Esophagus squamous epithelium (tissue), 5 donors: ENCODE data around the gene SERTAD4. TPM values are rescaled to one million over a fixed set of nuclear protein-coding genes. Genes with fewer than 3 reads are reported as not detected.
"Not testable (repeated sequence)": the region's sequence is repeated elsewhere in the genome, so short reads cannot be mapped to it uniquely, and the experiment has no call there.

Experiments
- DNase-seq: peaks from one replicate; lab custom pipeline; 2025; lab: John Stamatoyannopoulos, UW
- H3K27ac ChIP-seq, 4 donors: fragments of 200-600 bp; sonication (generic); one replicate each; pipeline ENCODE4 v1.5.1; 2016 to 2019; ENCODE audit warnings: mild to moderate bottlenecking in 1 of 4
- H3K27me3 ChIP-seq, 4 donors: fragments of 200-600 bp; sonication (generic); 1 replicate in 3 of 4; 2 replicates in 1 of 4; pipeline versions ENCODE4 v1.5.1 to v1.6.0; 2017 to 2021; ENCODE audit warnings: antibody characterized with exemption in 1 of 4
- H3K36me3 ChIP-seq, 3 donors: fragments of 200-600 bp; sonication (generic); one replicate each; pipeline ENCODE4 v1.5.1; 2016 to 2019
- H3K4me1 ChIP-seq, 3 donors: fragments of 200-600 bp; sonication (generic); one replicate each; pipeline ENCODE4 v1.5.1; 2017 to 2019
- H3K4me3 ChIP-seq, 4 donors: fragments of 200-600 bp; sonication (generic); 1 replicate in 3 of 4; 2 replicates in 1 of 4; pipeline ENCODE4 v1.5.1; 2016 to 2019; ENCODE audit warnings: mild to moderate bottlenecking in 2 of 4, moderate library complexity in 1 of 4
- H3K9me3 ChIP-seq, 3 donors: fragments of 200-600 bp; sonication (generic); one replicate each; pipeline ENCODE4 v1.5.1; 2016 to 2019
- CTCF ChIP-seq, 6 experiments: fragments of 450-650 bp in 4 of 6; fragments of 200-600 bp in 2 of 6; sonication (generic) in 2 of 6; IDR thresholded peaks; one replicate each; pipeline ENCODE4 v1.5.1; 2016 to 2019; ENCODE audit warnings: antibody characterized with exemption in 6 of 6, mild to moderate bottlenecking in 4 of 6, moderate library complexity in 4 of 6
- POLR2A ChIP-seq, 4 donors: fragments of 450-650 bp; IDR thresholded peaks; one replicate each; pipeline ENCODE4 v1.6.1; 2017; ENCODE audit warnings: antibody characterized with exemption in 4 of 4, mild to moderate bottlenecking in 4 of 4, moderate library complexity in 3 of 4
- WGBS, 2 donors: methylation state at CpG; one replicate each; pipeline ENCODE4 v1.1.5; 2018; 5-methylcytosine and 5-hydroxymethylcytosine counted together
- intact Hi-C: fragments of 100-400 bp; cut with DNase I; formaldehyde crosslinking; loops from one replicate; pipeline ENCODE4 v1.15.0; 2022
- total RNA-seq, 4 donors: library from RNA; depleted of rRNA; stranded (reverse); fragments of >200 nt; gene quantifications; one replicate each; pipeline ENCODE4 v1.1.0, GENCODE V29; 2016
- donor health status: DM: yes; HTN: yes; CAD: no.

The SERTAD4 gene
- total RNA-seq, 4 donors from 2014 or later, result 6.9 to 16.8 (median 11.5) TPM

DNA sequence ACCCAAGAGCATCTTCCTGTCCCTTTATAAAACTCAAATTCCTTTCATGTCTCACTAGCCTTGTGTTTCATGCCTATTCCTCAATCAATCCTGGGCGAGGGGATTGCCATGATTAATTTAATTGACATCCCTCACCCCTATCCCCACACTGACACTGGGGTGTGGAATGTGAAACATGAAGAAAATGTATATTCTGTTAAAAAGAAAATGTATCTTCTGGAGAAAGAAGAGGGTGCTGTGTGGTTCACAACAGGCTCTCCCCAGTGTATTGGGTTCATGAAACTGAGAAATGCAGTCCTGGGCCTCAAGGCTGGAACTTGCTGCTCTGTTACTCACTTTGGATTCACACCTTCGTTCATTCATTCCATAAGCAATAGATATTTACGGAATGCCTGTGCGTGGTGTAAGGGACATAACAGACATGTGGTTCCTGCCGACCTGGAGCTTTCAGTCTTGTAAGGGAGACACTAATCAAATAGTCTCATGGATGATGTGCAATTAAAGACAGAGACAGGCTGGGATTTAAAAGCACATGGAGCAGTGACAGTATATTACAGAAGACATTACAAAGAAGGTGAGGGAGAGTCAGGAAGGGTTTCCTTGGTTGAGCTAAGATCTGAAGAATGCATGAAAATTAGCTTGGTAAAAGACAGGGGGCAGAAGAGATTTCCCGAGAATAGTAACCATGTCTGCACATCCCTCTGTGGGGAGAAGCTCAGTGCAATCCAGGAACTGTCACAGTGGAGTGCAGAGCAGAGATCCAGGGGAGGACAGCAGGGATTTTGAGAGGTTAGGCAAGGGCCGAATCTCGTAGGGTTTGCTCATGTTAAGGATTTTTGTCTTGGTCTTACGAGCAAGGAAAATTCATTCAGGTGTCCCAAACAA lies 32.1 kb downstream of the SERTAD4 start:
- DNase-seq, result no peak
- Histone ChIP-seq H3K27me3 (peaks cover 0 to 12% (median 0%) of the 10 kb centered on the region in 4 donors), H3K27ac (no peak overlapping the region), H3K4me3 (no peak overlapping the region), H3K9me3 (no peaks in the 10 kb centered on the region), H3K4me1 (peaks cover 0 to 31% (median 21%) of the 10 kb centered on the region in 3 donors), H3K36me3 (no peaks in the 10 kb centered on the region)
- 73 to 83% methylated on average over 9 of the region's 9 CpGs for WGBS, 2 donors
- intact Hi-C loops, result no loop called here
- TF ChIP-seq CTCF (IDR thresholded peaks at IDR 0.05), result no peak
- no peak for TF ChIP-seq POLR2A (IDR thresholded peaks at IDR 0.05)

DNA sequence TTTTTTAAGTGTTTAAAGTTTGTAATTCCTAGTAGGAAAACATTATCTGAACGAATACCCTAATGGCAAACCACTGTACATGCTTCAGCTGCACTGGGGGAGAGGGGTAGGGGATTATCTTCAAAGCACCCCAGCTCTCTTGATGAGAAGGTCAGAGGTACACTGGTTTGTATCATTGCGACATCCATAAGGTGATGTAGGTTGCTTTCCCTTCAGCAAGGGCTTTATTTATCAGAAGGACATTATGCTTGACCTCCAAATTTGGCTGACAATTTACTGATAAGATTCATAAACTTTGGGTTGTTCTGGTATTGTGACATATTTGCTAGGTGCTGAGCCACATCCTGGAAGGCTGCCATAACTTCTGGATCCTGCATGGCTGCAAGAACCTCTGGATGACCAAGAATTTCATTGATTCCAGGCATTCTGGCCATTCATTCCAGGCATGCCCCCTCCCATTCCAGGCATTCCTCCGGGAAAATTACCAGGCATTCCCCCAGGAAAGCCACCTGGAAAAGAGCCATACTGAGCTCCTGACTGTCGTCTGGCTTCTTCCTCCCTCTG lies 32.9 kb downstream of the SERTAD4 start:
- H3K9me3 ChIP-seq, intact Hi-C loops, H3K36me3 ChIP-seq, DNase-seq, H3K4me3 ChIP-seq, H3K27ac ChIP-seq: not testable (repeated sequence)
- H3K27me3 ChIP-seq, result peaks cover 0 to 19% (median 0%) of the 10 kb centered on the region in 4 donors
- peaks cover 0 to 24% (median 15%) of the 10 kb centered on the region in 3 donors for H3K4me1 ChIP-seq
- WGBS, 2 donors, result 38 to 49% methylated on average over 4 of the region's 4 CpGs

DNA sequence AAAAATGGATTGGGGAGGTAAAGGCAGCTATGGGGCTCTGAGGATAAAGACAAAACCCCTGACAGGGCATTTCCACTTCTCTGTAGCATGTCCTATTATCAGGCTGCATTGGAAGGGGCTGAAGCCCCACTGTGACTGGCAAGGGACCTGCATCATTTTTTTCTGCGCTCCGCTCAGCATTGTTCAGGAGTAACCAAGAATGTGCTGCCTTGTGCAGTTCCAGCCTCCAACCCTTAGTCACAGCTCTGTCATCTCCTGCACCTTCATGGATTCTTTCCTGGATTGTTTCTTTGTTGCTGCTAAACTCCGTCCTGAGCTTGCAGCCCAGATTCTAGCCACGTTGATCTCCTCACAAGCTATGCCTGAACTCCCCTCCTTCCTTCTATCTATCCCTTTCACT lies 37.4 kb downstream of the SERTAD4 start:
- Histone ChIP-seq H3K27me3 (peaks cover 0 to 27% (median 0%) of the 10 kb centered on the region in 4 donors), H3K4me1 (no peaks in the 10 kb centered on the region), H3K9me3 (no peaks in the 10 kb centered on the region), H3K36me3 (no peaks in the 10 kb centered on the region), H3K27ac (no peak overlapping the region), H3K4me3 (no peak overlapping the region)
- 89 to 94% methylated on average over 4 of the region's 4 CpGs for WGBS, 2 donors
- no peak for TF ChIP-seq CTCF (IDR thresholded peaks at IDR 0.05)
- no peak for TF ChIP-seq POLR2A (IDR thresholded peaks at IDR 0.05)
- no peak for DNase-seq
- intact Hi-C loops, result no loop called here

GRCh38 chr1:210272666-210273065 lies 40.1 kb downstream of the SERTAD4 start:
- DNase-seq, result no peak
- Histone ChIP-seq H3K9me3 (no peaks in the 10 kb centered on the region), H3K4me1 (no peaks in the 10 kb centered on the region), H3K36me3 (no peaks in the 10 kb centered on the region), H3K27me3 (peaks cover 0 to 21% (median 0%) of the 10 kb centered on the region in 4 donors), H3K27ac (no peak overlapping the region), H3K4me3 (no peak overlapping the region)
- 33 to 50% methylated on average over 3 to 6 of the region's 6 CpGs for WGBS, 2 donors
- TF ChIP-seq POLR2A (IDR thresholded peaks at IDR 0.05) (no peak), CTCF (IDR thresholded peaks at IDR 0.05) (no peak)
- intact Hi-C loops, result no loop called here

GRCh38 chr1:210280221-210280620 lies 47.6 kb downstream of the SERTAD4 start:
- intact Hi-C loops, result no loop called here
- TF ChIP-seq POLR2A (IDR thresholded peaks at IDR 0.05) (no peak), CTCF (IDR thresholded peaks at IDR 0.05) (no peak)
- WGBS, 2 donors, result 78 to 85% methylated on average over 5 of the region's 5 CpGs

More at GRCh38 chr1:210280221-210280620, 47.6 kb downstream of the SERTAD4 start:
- no peak for DNase-seq
- no peak overlapping the region for H3K4me3 ChIP-seq
- no peaks in the 10 kb centered on the region for H3K4me1 ChIP-seq
- no peaks in the 10 kb centered on the region for H3K36me3 ChIP-seq
- H3K9me3 ChIP-seq, result peaks cover 0 to 31% (median 27%) of the 10 kb centered on the region in 3 donors
- no peaks in the 10 kb centered on the region for H3K27me3 ChIP-seq
- H3K27ac ChIP-seq, result no peak overlapping the region
